ENCODE results near the gene FAM3A.

Gene FAM3A

GRCh38 chrX:154458116-154458953 is 57.7 kb downstream of the FAM3A start, which contains the start of gene PLXNA3:
PLXNA3 (plus strand) TSS chrX:154458281; CDS start chrX:154460184, 1,903 bp downstream.
- peak; percentile 70 for DNase-seq

GRCh38 chrX:154457491-154458115 is 58.4 kb downstream of the FAM3A start:
- DNase-seq: peak; percentile 61

All from activated CD4-positive, CD25-positive, alpha-beta regulatory T cell treated with anti-CD3 and anti-CD28 coated beads, Interleukin-2, amount 50 U/mL, for 72 hours (primary cell).